Muscle of leg (tissue), 11 donors: ENCODE results near the gene TEX2. TPM values are rescaled to one million over a fixed set of nuclear protein-coding genes. Genes with fewer than 3 reads are reported as not detected.

ENCODE experiments used
- DNase-seq: peaks from one replicate; pipeline ENCODE4 v3.0.0; 2013
- H3K27ac ChIP-seq: one replicate; pipeline ENCODE4 v1.5.1; 2013; ENCODE audit warnings: mild to moderate bottlenecking, low read length, control low read depth
- H3K27me3 ChIP-seq: one replicate; pipeline ENCODE4 v1.6.1; 2013; ENCODE audit warnings: low read length; ENCODE audit not compliant: control insufficient read depth, insufficient read depth
- H3K36me3 ChIP-seq: one replicate; pipeline ENCODE4 v1.6.1; 2013; ENCODE audit warnings: low read length; ENCODE audit not compliant: control insufficient read depth, insufficient read depth
- H3K4me1 ChIP-seq: one replicate; pipeline ENCODE4 v1.6.1; 2013; ENCODE audit warnings: low read length; ENCODE audit not compliant: control insufficient read depth, insufficient read depth
- H3K4me3 ChIP-seq: one replicate; pipeline ENCODE4 v1.5.1; 2013; ENCODE audit warnings: low read length, control low read depth
- H3K9me3 ChIP-seq: replicated peaks from 2 replicates; pipeline ENCODE4 v1.6.1; 2013; ENCODE audit warnings: low read depth, low read length; ENCODE audit not compliant: control insufficient read depth
- WGBS: methylation state at CpG from one replicate; pipeline ENCODE4 v1.1.5; 2013; ENCODE audit warnings: missing lambda C conversion rate; ENCODE audit not compliant: insufficient coverage; 5-methylcytosine and 5-hydroxymethylcytosine counted together
- polyA plus RNA-seq, 8 donors: library from polyadenylated mRNA; unstranded; fragments of 120-200 nt; gene quantifications; one replicate each; pipeline versions ENCODE4 v1.2.1 to v1.2.3, GENCODE V29; 2013; ENCODE audit warnings: inconsistent platforms in 1 of 8, low replicate concordance in 1 of 8; ENCODE audit not compliant: insufficient read length in 8 of 8, insufficient read depth in 1 of 8
- total RNA-seq: library from RNA; stranded (reverse); fragments of 120-200 nt; gene quantifications from one replicate; pipeline ENCODE4 v1.2.4, GENCODE V29; 2013

Gene TEX2
- total and polyA plus RNA-seq, 9 donors: 16.1 to 22.5 (median 19.1) TPM

- peaks cover 20% of the 10 kb centered on the region for H3K36me3 ChIP-seq
- peak overlapping the region; percentile 83 for H3K4me3 ChIP-seq
- H3K9me3 ChIP-seq: no peaks in the 10 kb centered on the region
- no peak for DNase-seq
- 53% methylated on average over 3 of the region's 15 CpGs for WGBS
- H3K27me3 ChIP-seq: no peaks in the 10 kb centered on the region
- H3K4me1 ChIP-seq: peaks cover 22% of the 10 kb centered on the region
- peak overlapping the region; percentile 97 for H3K27ac ChIP-seq
These were observed 115.7 kb downstream of the TEX2 start for GRCh38 chr17:64147110-64148016.

- DNase-seq: peak; percentile 88
- Histone ChIP-seq H3K4me1 (peaks cover 20% of the 10 kb centered on the region), H3K27ac (peak overlapping the region; percentile 97), H3K27me3 (no peaks in the 10 kb centered on the region), H3K36me3 (peaks cover 20% of the 10 kb centered on the region), H3K4me3 (peak overlapping the region; percentile 83), H3K9me3 (no peaks in the 10 kb centered on the region)
- under 1% methylated on average over 27 of the region's 34 CpGs for WGBS
These were observed 116.5 kb downstream of the TEX2 start for GRCh38 chr17:64146418-64147109.

GRCh38 chr17:64145751-64146417 is 117.2 kb downstream of the TEX2 start:
- WGBS: under 1% methylated on average over 47 of the region's 51 CpGs
- Histone ChIP-seq H3K4me1 (peaks cover 20% of the 10 kb centered on the region), H3K36me3 (peaks cover 18% of the 10 kb centered on the region)

GRCh38 chr17:64145375-64145750 is 117.7 kb downstream of the TEX2 start:
- peaks cover 20% of the 10 kb centered on the region for H3K4me1 ChIP-seq
- peak overlapping the region; percentile 90 for H3K27ac ChIP-seq
- WGBS: 0% methylated on average over 8 of the region's 15 CpGs
- H3K4me3 ChIP-seq: peak overlapping the region; percentile 83
- DNase-seq: no peak
- H3K27me3 ChIP-seq: no peaks in the 10 kb centered on the region
- H3K36me3 ChIP-seq: peaks cover 13% of the 10 kb centered on the region
- no peaks in the 10 kb centered on the region for H3K9me3 ChIP-seq

More at GRCh38 chr17:64145751-64146417, 117.2 kb downstream of the TEX2 start:
- Histone ChIP-seq H3K9me3 (no peaks in the 10 kb centered on the region), H3K4me3 (peak overlapping the region; percentile 83), H3K27ac (peak overlapping the region; percentile 97), H3K27me3 (no peaks in the 10 kb centered on the region)
- peak; percentile 100 for DNase-seq

GRCh38 chr17:64139542-64139941 is 123.5 kb downstream of the TEX2 start:
- H3K36me3 ChIP-seq: no peaks in the 10 kb centered on the region
- no CpG with 5 or more reads among the region's 6 CpGs for WGBS
- H3K9me3 ChIP-seq: no peaks in the 10 kb centered on the region
- no peak for DNase-seq
- no peaks in the 10 kb centered on the region for H3K4me1 ChIP-seq
- no peak overlapping the region for H3K4me3 ChIP-seq
- H3K27me3 ChIP-seq: no peaks in the 10 kb centered on the region
- no peak overlapping the region for H3K27ac ChIP-seq

- Histone ChIP-seq H3K27me3 (no peaks in the 10 kb centered on the region), H3K9me3 (no peaks in the 10 kb centered on the region), H3K4me3 (no peak overlapping the region), H3K36me3 (no peaks in the 10 kb centered on the region), H3K27ac (no peak overlapping the region), H3K4me1 (no peaks in the 10 kb centered on the region)
- no CpG with 5 or more reads among the region's 2 CpGs for WGBS
- DNase-seq: no peak
These were observed 124.6 kb downstream of the TEX2 start for GRCh38 chr17:64138441-64138840.

- Histone ChIP-seq H3K36me3 (no peaks in the 10 kb centered on the region), H3K27ac (no peak overlapping the region), H3K9me3 (no peaks in the 10 kb centered on the region), H3K4me1 (peaks cover 8% of the 10 kb centered on the region), H3K4me3 (no peak overlapping the region), H3K27me3 (no peaks in the 10 kb centered on the region)
- DNase-seq: no peak
- WGBS: 45% methylated on average over 4 of the region's 6 CpGs
These were observed 128.1 kb downstream of the TEX2 start for GRCh38 chr17:64135000-64135399.

GRCh38 chr17:64134216-64134970 is 128.7 kb downstream of the TEX2 start:
- Histone ChIP-seq H3K27me3 (no peaks in the 10 kb centered on the region), H3K4me3 (no peak overlapping the region), H3K27ac (no peak overlapping the region), H3K9me3 (no peaks in the 10 kb centered on the region), H3K36me3 (no peaks in the 10 kb centered on the region), H3K4me1 (peaks cover 8% of the 10 kb centered on the region)
- DNase-seq: no peak
- WGBS: no CpG with 5 or more reads among the region's 6 CpGs

- H3K27ac ChIP-seq: no peak overlapping the region
- DNase-seq: peak; percentile 82
- no CpG with 5 or more reads among the region's 8 CpGs for WGBS
These were observed 129.4 kb downstream of the TEX2 start for GRCh38 chr17:64133546-64134215.

More at GRCh38 chr17:64133546-64134215, 129.4 kb downstream of the TEX2 start:
- Histone ChIP-seq H3K36me3 (no peaks in the 10 kb centered on the region), H3K9me3 (no peaks in the 10 kb centered on the region), H3K4me1 (peaks cover 14% of the 10 kb centered on the region), H3K4me3 (no peak overlapping the region), H3K27me3 (no peaks in the 10 kb centered on the region)
